Karpas-422 (cell line): ENCODE measurements around the gene SLC24A4. TPM values are rescaled to one million over a fixed set of nuclear protein-coding genes. Genes with fewer than 3 reads are reported as not detected.

Experiments
- DNase-seq: peaks from one replicate; pipeline ENCODE4 v3.0.0-alpha.2; 2015
- H2AFZ ChIP-seq: fragments of 200-600 bp; sonication (generic); 2 replicates; pipeline ENCODE4 v1.6.1; 2014; ENCODE audit warnings: antibody characterized with exemption, low read length, mixed read lengths
- H3K27ac ChIP-seq: fragments of 200-600 bp; sonication (generic); 2 replicates; pipeline ENCODE4 v1.5.1; 2014; ENCODE audit warnings: mild to moderate bottlenecking, low read length, moderate library complexity
- H3K27me3 ChIP-seq: fragments of 200-600 bp; sonication (generic); 2 replicates; pipeline ENCODE4 v1.6.1; 2014; ENCODE audit warnings: low read length, mixed read lengths
- H3K36me3 ChIP-seq: fragments of 200-600 bp; sonication (generic); 2 replicates; pipeline ENCODE4 v1.6.1; 2014; ENCODE audit warnings: low read length, mixed read lengths; ENCODE audit not compliant: insufficient read depth
- H3K4me1 ChIP-seq: fragments of 200-600 bp; sonication (generic); 2 replicates; pipeline ENCODE4 v1.6.1; 2014; ENCODE audit warnings: mild to moderate bottlenecking, low read length, mixed read lengths
- H3K4me2 ChIP-seq: fragments of 200-600 bp; sonication (generic); 2 replicates; pipeline ENCODE4 v1.6.1; 2014; ENCODE audit warnings: low read length, low read depth, mild to moderate bottlenecking; ENCODE audit not compliant: poor library complexity, severe bottlenecking
- H3K4me3 ChIP-seq: fragments of 200-600 bp; sonication (generic); 2 replicates; pipeline ENCODE4 v1.5.1; 2014; ENCODE audit warnings: mild to moderate bottlenecking, antibody characterized with exemption, low read length, mixed read lengths
- H3K79me2 ChIP-seq: fragments of 200-600 bp; sonication (generic); 2 replicates; pipeline ENCODE4 v1.6.1; 2014; ENCODE audit warnings: mild to moderate bottlenecking, low read length, mixed read lengths
- H3K9ac ChIP-seq: fragments of 200-600 bp; sonication (generic); 2 replicates; pipeline ENCODE4 v1.6.0; 2014; ENCODE audit warnings: low read length
- H3K9me2 ChIP-seq: fragments of 200-600 bp; sonication (generic), shearing (Covaris generic); replicated peaks from 2 replicates; pipeline ENCODE4 v1.6.0; 2014; ENCODE audit warnings: mild to moderate bottlenecking, low read length, moderate library complexity; ENCODE audit not compliant: insufficient read depth
- H3K9me3 ChIP-seq: fragments of 300-700, 200-600 bp; sonication (generic); 2 replicates; pipeline ENCODE4 v1.6.1; 2014; ENCODE audit warnings: low read length, mixed read lengths
- H4K20me1 ChIP-seq: fragments of 200-600 bp; sonication (generic); 2 replicates; pipeline ENCODE4 v1.6.1; 2014; ENCODE audit warnings: mild to moderate bottlenecking, antibody characterized with exemption, low read length, low read depth; ENCODE audit not compliant: insufficient read depth
- total RNA-seq: library from RNA; depleted of rRNA; stranded (reverse); fragments of >200 nt; shearing (Covaris generic); gene quantifications from 2 replicates; pipeline ENCODE4 v1.2.3, GENCODE V29; 2014; ENCODE audit warnings: low replicate concordance

Gene SLC24A4
- total RNA-seq, 1 experiment from 2014 or later: not detected

DNA sequence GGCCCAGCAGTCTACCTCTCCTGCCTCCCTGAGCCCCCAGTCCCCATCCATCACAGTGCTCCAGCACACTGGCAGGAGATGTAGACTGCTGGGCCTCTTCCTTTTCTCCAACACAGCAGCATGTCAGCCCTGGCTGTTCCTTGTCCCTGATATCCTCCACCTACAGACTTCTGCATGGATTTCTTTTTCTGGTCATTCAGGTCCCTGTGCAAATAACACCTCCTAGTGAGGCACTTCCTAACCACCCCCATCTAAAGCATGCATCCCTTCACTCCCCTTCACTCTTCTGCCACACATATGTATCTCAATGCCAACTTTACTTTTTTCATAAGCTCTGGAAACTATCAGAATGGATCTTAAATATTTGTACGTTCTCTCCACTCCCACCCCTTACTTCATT, 81.5 kb downstream of the SLC24A4 start:
- Histone ChIP-seq H3K27me3 (no peaks in the 10 kb centered on the region), H3K4me3 (no peak overlapping the region)

GRCh38 chr14:92404938-92405337, 82.0 kb downstream of the SLC24A4 start:
- Histone ChIP-seq H3K4me2 (no peak overlapping the region), H3K79me2 (no peaks in the 10 kb centered on the region), H3K4me3 (no peak overlapping the region), H3K9me2 (no peaks in the 10 kb centered on the region), H4K20me1 (no peaks in the 10 kb centered on the region), H3K9me3 (no peaks in the 10 kb centered on the region), H3K27me3 (no peaks in the 10 kb centered on the region), H3K36me3 (no peaks in the 10 kb centered on the region), H3K9ac (no peak overlapping the region), H2AFZ (no peak overlapping the region), H3K4me1 (peaks cover 20% of the 10 kb centered on the region), H3K27ac (no peak overlapping the region)
- DNase-seq: no peak

More for the DNA sequence above, 81.5 kb downstream of the SLC24A4 start:
- Histone ChIP-seq H2AFZ (no peak overlapping the region), H3K36me3 (no peaks in the 10 kb centered on the region), H3K4me2 (no peak overlapping the region), H3K79me2 (no peaks in the 10 kb centered on the region), H3K9me2 (no peaks in the 10 kb centered on the region), H3K9me3 (no peaks in the 10 kb centered on the region), H3K27ac (no peak overlapping the region), H3K9ac (no peak overlapping the region), H3K4me1 (peaks cover 20% of the 10 kb centered on the region), H4K20me1 (no peaks in the 10 kb centered on the region)
- no peak for DNase-seq

GRCh38 chr14:92407410-92407809, 84.4 kb downstream of the SLC24A4 start:
- DNase-seq: no peak
- H3K4me1 ChIP-seq: peaks cover 5% of the 10 kb centered on the region
- H3K36me3 ChIP-seq: no peaks in the 10 kb centered on the region

DNA sequence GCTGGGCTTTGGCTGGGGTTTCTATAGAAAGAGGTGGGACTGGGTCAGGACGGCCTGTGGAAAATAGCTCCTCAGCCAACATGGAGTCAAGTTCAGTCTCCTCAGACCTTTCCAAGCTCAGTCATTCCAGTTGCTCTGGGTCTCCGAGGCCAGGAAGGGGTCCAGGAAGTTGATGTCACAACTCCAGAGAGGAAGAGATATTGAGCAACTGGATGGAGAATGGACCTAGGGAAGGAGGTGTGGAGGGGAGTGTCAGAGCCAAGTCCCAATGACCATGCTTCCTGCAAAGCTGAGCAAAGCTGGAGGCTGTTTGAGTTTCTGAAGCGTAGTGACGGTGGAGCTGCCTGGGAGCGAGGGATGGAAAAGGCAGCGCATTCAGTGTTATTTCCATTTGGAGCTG, 86.1 kb downstream of the SLC24A4 start:
- no peak overlapping the region for H3K27ac ChIP-seq
- H3K27me3 ChIP-seq: no peaks in the 10 kb centered on the region
- no peak overlapping the region for H3K4me3 ChIP-seq
- H3K9me3 ChIP-seq: no peaks in the 10 kb centered on the region
- H3K4me2 ChIP-seq: no peak overlapping the region
- DNase-seq: no peak
- no peak overlapping the region for H3K9ac ChIP-seq
- H3K36me3 ChIP-seq: no peaks in the 10 kb centered on the region
- H4K20me1 ChIP-seq: no peaks in the 10 kb centered on the region
- H3K4me1 ChIP-seq: no peaks in the 10 kb centered on the region
- H3K79me2 ChIP-seq: no peaks in the 10 kb centered on the region
- no peaks in the 10 kb centered on the region for H3K9me2 ChIP-seq
- no peak overlapping the region for H2AFZ ChIP-seq

More at GRCh38 chr14:92407410-92407809, 84.4 kb downstream of the SLC24A4 start:
- Histone ChIP-seq H3K9me3 (no peaks in the 10 kb centered on the region), H3K79me2 (no peaks in the 10 kb centered on the region), H3K27ac (no peak overlapping the region), H3K9me2 (no peaks in the 10 kb centered on the region), H3K27me3 (no peaks in the 10 kb centered on the region), H4K20me1 (no peaks in the 10 kb centered on the region), H3K4me2 (no peak overlapping the region), H3K9ac (no peak overlapping the region), H2AFZ (no peak overlapping the region), H3K4me3 (no peak overlapping the region)

DNA sequence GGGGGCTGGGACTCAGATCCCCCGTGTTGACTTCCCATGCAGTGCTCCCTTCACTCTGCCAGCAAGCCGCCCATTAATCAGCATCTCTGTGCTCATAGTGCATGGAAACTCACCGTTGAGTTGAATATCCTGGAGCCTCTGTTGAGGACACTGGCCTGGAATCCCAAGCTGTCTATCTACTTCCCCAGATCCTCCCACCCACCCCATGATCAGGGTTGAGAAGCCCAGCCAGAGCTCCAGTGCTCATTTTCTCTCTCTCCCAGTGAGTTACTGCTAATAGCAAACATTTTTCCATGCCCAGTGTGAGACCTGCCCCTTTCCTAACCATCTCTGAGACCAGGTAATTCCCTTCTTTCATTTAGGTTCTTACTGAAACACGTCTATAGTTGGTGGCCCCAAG, 88.2 kb downstream of the SLC24A4 start:
- Histone ChIP-seq H3K4me1 (no peaks in the 10 kb centered on the region), H3K27me3 (no peaks in the 10 kb centered on the region)

DNA sequence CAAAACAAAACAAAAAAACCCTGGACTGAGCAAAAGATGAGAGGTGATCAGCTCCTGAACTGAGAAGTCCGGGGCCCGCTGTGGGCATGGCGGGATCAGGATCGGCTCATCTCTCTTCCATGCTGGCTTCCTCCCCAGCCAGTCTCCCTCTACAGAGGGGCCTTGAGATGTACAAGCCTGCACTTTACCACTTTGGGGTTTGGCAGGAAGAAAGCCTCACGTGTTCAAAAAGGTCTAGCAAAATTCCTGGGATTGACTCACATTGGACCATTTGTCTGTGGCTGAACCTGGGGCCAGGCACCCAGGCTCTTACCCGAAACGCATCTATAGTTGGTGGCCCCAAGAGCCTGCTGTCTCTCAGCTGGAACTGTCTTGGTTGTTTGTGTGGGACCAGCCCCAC, 89.0 kb downstream of the SLC24A4 start:
- Histone ChIP-seq H3K9ac (no peak overlapping the region), H3K9me2 (no peaks in the 10 kb centered on the region), H3K9me3 (no peaks in the 10 kb centered on the region), H3K36me3 (no peaks in the 10 kb centered on the region), H3K79me2 (no peaks in the 10 kb centered on the region), H4K20me1 (no peaks in the 10 kb centered on the region), H3K27ac (no peak overlapping the region), H3K4me2 (no peak overlapping the region), H3K4me1 (no peaks in the 10 kb centered on the region), H2AFZ (no peak overlapping the region), H3K27me3 (no peaks in the 10 kb centered on the region), H3K4me3 (no peak overlapping the region)
- no peak for DNase-seq

More for the DNA sequence above, 88.2 kb downstream of the SLC24A4 start:
- Histone ChIP-seq H3K9ac (no peak overlapping the region), H4K20me1 (no peaks in the 10 kb centered on the region), H3K9me2 (no peaks in the 10 kb centered on the region), H3K4me3 (no peak overlapping the region), H3K4me2 (no peak overlapping the region), H3K9me3 (no peaks in the 10 kb centered on the region), H3K36me3 (no peaks in the 10 kb centered on the region), H3K79me2 (no peaks in the 10 kb centered on the region), H2AFZ (no peak overlapping the region), H3K27ac (no peak overlapping the region)
- DNase-seq: no peak

DNA sequence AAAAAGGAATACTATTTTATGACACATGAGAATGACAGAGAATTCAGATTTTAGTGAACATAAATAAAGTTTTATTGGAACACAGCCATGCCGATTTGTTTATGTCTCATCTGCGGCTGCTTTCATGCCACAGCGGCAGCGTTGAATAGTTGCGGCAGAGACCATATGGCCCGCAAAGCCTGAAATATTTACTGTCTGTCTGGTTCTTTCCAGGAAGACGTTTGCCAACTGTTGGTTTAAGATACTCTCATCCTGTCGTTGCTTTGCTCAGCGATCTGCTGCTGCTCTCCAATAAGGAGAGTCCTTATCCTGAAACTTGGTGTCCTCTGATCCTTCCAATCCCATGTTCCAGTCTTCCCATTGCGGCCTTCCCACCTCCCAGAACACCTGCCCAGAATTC, 89.9 kb downstream of the SLC24A4 start:
- no peak overlapping the region for H3K4me3 ChIP-seq
- H3K9me3 ChIP-seq: no peaks in the 10 kb centered on the region
- no peaks in the 10 kb centered on the region for H3K4me1 ChIP-seq
- no peak overlapping the region for H3K9ac ChIP-seq
- no peaks in the 10 kb centered on the region for H3K36me3 ChIP-seq
- no peak overlapping the region for H2AFZ ChIP-seq
- no peaks in the 10 kb centered on the region for H3K79me2 ChIP-seq
- no peaks in the 10 kb centered on the region for H3K9me2 ChIP-seq
- DNase-seq: no peak
- H4K20me1 ChIP-seq: no peaks in the 10 kb centered on the region
- H3K4me2 ChIP-seq: no peak overlapping the region
- H3K27me3 ChIP-seq: no peaks in the 10 kb centered on the region
- H3K27ac ChIP-seq: no peak overlapping the region

DNA sequence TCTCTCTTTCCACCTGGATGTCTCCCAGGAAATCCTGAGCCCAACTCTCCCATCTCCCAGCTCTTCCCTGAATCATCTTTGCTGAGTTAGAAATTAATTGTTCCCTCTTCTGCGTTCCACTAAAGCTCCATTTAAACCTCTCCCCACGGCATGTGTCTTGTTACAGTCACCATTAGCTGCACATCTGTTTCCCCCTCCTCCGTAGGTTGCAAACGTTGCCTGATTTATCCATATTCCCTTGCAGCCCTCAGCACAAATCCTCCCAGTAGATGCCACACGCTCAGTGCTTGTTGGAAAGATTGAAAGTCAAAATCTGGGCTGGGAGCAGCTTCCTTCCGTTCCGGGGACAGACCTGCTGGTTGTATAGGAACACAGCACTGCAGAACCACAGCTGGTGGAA, 90.4 kb downstream of the SLC24A4 start:
- Histone ChIP-seq H3K9me3 (no peaks in the 10 kb centered on the region), H3K27ac (no peak overlapping the region), H3K36me3 (no peaks in the 10 kb centered on the region), H3K4me1 (no peaks in the 10 kb centered on the region), H3K79me2 (no peaks in the 10 kb centered on the region), H2AFZ (no peak overlapping the region), H3K27me3 (no peaks in the 10 kb centered on the region), H3K9me2 (no peaks in the 10 kb centered on the region), H3K4me3 (no peak overlapping the region), H4K20me1 (no peaks in the 10 kb centered on the region), H3K4me2 (no peak overlapping the region), H3K9ac (no peak overlapping the region)
- no peak for DNase-seq
